ENCODE measurements around the gene DIPK1C. TPM values are rescaled to one million over a fixed set of nuclear protein-coding genes. Genes with fewer than 3 reads are reported as not detected.
"Not testable (repeated sequence)": the region's sequence is repeated elsewhere in the genome, so short reads cannot be mapped to it uniquely, and the experiment has no call there.

The DIPK1C gene
- under 1 TPM; 0.25 to 0.56 (median 0.36) TPM for polyA plus RNA-seq (ENCODE audit: insufficient read length in 4 of 4)

DNA sequence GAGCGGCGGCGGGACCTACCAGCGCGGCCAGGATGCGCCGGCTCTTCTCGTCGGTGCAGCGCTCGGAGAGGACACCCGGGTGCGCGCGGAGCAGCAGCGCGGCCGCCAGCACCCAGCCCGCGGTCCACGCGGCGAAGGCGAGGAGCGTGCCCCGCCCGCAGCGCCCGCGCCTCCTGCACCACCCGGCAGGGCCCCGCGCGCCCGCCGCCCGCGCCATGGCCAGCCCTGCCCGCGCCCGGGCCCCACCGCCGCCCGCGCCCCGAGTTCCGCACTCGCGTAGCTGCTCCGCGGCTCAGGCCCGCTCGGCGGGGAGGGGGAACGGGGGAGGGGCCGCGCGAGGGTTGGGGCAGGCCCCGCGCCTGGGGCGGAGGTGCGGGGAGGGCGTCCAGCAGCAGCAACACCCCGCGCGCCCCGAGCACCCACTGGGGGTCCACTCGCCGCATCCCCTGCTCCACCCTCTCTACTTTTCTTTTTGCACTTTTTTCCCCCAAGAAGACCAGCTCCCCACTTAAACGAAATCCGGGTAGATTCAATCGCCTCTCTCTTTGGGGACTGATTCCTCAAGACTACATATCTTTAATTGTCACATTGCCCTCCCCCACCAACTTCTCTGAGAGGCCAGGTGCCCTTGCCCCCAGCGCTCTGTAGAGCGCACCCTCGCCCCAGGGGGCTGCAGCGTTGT is at the start of gene DIPK1C:
Gene DIPK1C, minus strand, starts transcription at position 266 of the 682 bp plus-strand sequence. Its CDS starts 49 bp downstream, at position 217.
- no peak for DNase-seq (ENCODE audit: low read depth in 4 of 4, low spot score in 3 of 4)

DNA sequence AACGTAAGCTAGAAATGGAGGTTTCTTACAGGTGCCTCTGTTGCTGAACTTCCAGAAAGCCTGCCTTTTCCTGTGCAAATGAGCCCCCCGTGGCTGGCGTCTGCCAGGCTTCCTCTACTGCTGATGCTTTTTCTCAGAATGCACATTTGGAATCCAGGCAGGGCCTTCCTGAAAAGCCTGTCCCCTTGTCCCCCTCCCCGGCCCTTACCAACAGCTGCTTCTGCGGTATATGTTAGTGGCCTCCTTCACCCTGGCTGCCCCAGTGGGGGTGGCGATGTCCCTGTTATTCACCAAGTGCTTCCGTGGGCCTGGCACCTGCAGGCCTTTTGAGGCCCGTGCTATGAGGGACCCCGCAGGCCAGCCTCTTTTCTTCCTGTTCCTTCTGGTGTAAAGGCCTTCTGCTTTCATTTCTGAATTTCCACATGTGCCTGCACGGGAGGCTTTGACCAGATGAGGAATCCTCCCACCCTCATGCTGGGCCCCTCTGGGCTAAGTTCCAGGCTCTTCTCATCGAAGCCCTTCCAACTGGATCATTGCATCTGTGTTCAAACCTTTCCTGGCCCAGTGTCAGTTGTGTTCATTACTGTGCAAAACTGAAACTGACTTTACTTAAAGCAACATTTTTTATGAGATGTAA is 49.5 kb upstream of the DIPK1C start:
- no peak for DNase-seq (ENCODE audit: low read depth in 4 of 4, low spot score in 3 of 4)

DNA sequence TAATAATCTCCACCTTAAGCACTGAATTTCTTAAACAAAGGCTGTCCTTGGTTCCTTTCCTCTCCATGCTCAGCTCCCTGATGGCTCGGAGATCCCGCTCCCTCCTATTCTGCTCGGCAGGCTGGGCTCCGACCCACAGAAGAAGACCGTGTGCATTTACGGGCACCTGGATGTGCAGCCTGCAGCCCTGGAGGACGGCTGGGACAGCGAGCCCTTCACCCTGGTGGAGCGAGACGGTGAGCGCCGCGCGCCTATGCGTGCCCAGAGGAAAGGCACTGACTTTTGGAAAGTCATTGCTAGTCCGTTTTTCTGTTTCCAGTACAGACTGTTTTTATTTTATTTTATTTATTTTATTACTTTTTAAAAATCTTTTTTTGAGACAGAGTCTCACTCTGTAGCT is 48.7 kb upstream of the DIPK1C start:
- no peak for DNase-seq (ENCODE audit: low read depth in 4 of 4, low spot score in 3 of 4)

DNA sequence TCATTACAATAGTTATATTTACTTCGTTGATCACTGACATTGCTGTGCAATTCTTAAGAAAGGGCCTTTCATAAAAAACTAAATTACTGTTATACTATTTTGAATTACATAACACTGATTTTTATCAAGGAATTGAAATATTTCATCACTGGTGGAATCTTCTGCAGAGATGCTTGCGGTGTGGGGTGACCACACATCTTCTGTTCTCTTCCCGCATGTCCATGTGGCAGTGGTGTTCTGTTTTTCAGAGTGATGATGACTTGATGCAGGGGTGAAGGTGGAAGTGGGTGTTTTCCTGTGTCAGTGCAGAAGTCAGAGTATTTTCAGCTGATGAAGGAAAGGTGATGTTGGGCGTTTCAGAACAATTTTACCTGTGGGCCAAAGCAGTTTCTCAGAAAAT is 46.0 kb upstream of the DIPK1C start:
- no peak for DNase-seq (ENCODE audit: low read depth in 4 of 4, low spot score in 3 of 4)

DNA sequence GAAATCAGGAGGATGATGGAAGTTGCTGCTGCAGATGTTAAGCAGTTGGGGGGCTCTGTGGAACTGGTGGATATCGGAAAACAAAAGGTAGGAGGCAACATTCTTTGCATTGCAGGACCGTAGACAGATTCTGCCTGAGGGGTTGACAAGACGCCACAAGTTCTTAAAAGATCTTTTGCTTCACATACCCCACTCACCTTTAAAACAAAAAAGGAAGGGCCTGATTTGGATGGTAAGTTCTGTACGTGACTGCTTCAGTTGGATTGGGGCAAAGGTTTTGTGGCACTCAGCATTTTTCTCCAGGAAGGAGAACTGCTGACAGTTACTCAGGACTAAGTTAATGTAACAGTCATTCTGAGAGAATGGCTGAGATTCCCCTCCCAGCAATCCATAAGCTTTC is 44.3 kb upstream of the DIPK1C start:
- DNase-seq (ENCODE audit: low read depth in 4 of 4, low spot score in 3 of 4), result no peak

DNA sequence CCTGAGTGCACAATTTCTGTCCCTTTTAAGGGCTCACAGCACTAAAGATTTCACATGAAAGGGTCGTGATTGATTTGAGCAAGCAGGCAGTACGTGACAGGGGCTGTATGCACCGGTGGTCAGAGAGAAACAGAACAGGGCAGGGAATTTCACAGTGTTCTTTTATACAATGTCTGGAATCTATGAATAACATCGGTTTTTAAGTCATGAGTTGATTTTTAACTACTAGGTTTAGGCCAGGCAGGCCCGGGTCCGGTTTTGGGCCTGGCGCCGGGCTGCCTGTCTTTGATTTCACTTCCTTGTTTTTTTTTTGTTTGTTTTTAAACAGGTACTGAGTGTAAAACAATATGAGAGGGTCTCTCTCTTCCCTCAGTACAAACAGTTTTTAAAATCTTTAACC is 43.7 kb upstream of the DIPK1C start:
- DNase-seq (ENCODE audit: low read depth in 4 of 4, low spot score in 3 of 4), result not testable (repeated sequence)

DNA sequence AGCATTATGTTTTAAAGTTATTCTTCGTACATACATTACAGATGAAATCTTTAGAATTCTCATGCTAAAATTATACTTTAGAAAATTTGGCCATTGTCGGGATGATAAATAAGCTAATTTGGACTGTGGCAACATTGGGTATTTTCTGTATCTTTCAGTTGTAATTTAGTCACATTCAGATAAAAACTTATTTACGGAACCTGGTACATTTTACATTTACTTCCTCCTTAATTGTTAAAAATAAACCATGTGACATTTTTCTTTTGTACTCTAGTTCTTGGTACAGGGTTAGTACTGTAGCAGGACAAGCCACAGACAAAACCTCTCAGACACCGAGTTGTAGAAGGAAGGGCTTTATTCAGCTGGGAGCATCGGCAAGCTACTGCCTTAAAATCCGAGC is 43.3 kb upstream of the DIPK1C start:
- no peak for DNase-seq (ENCODE audit: low read depth in 4 of 4, low spot score in 3 of 4)

DNA sequence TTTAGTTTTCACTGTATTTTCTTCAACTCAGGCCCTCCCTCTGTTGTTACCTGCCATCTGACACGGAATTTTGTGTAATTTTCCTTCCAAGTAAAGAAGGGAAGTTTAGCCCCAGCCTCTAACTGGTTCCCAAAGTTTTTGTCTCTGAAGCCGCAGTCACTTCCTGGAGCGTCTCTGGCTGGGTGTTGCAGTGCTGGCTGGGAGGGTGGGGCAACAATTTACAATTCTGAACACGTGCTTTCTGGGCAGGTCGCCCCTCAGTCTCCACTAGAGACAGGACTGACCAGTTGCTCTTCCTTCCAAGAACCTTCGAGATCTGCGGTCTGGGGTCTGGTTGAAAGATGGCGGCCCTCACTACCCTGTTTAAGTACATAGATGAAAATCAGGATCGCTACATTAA is 42.5 kb upstream of the DIPK1C start:
- DNase-seq (ENCODE audit: low read depth in 4 of 4, low spot score in 3 of 4), result no peak

DNA sequence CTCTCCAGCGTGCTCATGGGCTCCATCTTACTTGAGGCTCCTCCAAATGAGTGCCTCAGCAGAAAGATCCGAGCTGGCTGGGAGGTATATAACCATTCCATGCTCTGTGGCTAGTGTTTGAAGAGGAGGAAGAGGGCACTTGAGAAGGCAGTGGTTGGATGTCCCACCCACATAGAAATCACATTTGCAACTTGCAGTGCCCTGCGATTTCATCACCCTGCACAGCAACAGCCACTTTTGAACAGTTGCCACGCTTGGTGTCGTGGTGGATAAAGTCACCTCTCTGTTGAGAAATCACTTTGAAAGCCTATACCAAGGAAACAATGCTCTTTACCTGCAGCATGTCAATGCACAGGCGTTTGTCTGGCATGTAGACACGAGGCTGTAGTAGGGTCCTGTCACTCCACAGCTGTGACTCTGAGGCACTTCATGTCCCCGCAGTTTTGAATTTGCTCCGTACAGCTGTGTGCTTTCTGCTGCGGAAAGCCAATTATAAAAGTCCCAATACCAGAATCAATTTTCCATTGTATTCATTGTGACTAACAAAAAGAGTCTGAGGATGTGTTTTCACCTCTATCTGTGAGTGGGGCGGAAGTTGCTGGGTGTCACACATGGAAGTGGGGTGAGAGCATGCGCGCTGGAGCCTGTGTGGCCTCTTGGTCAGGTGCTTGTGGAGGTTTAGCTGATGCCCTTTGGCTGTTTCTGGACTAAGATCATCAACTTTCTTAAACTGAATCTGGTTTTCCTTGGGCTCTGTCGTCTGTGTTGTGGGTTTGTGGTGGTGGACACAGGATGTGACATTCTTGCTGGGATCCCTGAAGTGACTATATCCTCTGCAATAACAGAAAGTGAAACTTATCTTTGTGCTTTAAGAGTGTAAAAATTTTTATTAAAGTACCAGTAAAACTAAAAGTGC is 41.9 kb upstream of the DIPK1C start:
- DNase-seq (ENCODE audit: low read depth in 4 of 4, low spot score in 3 of 4), result no peak

DNA sequence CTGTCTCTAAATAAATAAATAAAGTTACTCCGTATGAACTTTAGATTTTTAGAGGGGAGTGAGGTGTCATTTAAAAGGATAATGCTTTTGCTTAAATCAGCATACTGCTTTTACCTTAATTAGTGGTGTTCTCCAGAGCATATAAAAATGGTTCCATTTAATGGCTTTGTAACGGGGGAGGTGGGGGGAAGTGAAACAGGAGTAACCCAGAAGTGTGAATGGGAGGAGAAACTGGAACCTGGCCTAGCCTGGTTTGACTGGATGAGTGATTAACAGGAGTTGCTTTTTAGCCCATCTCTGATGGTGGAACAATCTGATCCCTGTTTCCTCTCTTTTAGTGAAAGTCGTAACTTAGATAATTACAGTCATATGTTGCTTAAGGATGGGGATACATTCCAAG is 40.7 kb upstream of the DIPK1C start:
- DNase-seq (ENCODE audit: low read depth in 4 of 4, low spot score in 3 of 4), result peak in 1 of 4 donors; percentile 33

DNA sequence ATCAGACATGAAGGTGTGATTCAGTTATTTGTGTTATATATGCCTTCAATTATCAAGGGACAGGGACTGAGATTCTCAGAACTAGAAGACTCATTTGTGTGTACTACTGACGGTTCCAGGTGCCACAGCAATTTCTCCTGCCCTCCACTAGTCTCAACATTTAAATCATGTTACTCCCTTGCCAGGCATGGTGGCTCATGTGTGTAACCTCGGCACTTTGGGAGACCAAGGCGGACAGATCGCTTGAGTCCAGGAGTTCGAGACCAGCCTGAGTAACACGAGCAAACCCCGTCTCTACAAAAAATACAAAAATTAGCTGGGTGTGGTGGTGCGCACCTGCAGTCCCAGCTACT is 40.2 kb upstream of the DIPK1C start:
- DNase-seq (ENCODE audit: low read depth in 4 of 4, low spot score in 3 of 4), result no peak

DNA sequence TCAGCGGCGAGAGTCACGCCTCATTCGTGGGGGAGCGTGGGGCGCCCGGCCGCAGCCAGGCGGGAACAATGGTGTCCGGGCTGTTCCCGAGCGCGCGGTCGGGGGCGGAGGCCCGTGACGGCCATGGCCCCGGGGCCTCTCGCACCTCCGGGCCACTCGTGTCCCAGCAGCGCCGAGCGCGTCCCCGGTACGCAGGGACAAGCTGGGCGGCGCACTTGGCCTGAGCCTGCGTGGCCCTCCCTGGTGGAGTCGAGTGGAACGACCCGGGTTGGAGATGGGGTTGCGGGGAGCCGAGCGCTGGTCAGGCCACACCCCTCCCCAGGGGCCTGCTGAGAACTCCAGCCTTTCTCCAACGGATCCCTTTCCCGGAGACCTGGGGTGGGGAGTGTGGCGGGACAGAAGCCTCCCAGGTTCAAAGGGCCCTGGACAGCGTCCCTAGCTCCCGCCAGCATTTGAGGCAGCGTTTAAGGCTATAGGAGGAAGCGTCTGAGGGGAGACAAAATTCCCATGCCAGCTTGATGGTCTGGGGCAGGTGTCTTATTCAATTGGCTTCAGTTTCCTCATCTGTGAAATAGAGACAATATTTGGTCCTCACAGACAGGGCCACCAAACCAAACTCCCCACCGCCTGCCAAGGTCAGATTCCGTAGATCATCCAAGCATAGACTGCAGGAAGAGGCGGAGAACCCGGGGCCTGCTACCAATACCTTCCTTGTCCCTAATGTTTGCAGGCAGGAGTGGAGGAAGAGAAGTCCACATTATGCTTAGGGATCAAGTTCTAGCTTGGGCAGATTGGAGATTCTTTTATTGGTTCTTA is 39.6 kb upstream of the DIPK1C start:
- no peak for DNase-seq (ENCODE audit: low read depth in 4 of 4, low spot score in 3 of 4)

DNA sequence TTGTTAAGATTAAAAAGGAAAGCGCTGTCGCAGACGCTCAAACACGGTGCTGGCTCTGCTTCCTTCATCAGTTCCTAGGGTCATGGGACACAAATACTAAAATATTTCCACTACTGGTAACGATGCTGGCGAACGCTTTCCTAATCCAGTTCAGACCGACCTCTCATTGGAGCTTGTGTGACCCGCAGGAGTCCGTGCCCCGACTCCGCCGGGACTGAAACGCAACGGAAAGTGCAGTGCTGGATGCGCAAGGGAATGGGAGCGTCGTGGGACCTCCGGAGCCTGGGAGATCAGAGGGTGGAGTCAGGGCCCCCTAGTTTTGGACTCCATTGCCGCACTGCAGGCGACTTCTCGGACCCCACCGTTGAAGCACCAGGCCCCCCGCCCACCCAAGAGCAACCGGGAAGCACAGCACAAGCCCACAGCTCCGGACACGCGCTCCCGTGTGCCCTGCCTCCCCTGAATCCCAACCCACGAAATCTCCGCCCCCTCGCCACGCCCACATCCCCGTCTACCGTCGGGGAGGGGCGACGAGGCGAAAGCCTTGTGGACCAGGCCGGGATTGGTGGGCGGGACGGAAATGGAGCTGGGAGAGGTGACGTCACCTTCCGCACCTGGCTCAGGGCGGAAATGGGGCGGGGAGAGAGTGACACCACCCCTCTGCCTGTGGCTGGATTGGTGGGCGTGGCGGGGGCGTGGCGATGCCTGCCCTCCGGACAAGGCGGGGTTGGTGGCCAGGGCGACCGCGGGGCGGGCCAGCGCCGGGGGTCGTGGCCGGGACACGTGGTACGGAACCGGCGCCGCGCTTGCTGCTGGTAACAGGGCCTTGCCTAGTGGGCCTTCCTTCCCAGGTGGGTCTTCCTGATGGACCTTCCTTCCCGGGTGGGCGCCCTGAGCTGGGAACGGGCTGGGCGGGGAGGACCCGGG is 38.7 kb upstream of the DIPK1C start, which contains the start of gene CNDP2:
Gene CNDP2, plus strand, starts transcription at position 783 of the 927 bp plus-strand sequence. CDS start 3,611 bp downstream, outside the sequence.
- DNase-seq (ENCODE audit: low read depth in 4 of 4, low spot score in 3 of 4), result peak; percentile 97 to 99 (median 98)

DNA sequence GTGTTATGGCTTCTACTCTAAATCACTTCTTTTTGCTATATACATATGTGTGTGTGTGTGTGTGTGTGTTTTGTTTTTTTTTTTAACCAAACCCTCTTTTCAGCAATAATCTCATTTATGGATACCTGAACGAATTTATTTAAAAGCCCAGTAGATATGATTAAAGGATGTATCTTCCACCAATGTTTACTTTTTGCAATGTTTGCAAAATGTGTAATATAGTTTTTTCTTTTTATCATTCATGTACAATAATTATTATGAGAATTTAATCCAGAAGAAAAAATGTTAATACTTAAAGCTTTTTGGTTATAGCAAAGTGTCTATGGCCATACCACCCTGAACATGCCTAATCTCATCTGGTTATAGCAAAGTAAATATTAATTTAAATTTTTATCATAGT is 37.4 kb upstream of the DIPK1C start:
- no peak for DNase-seq (ENCODE audit: low read depth in 4 of 4, low spot score in 3 of 4)

DNA sequence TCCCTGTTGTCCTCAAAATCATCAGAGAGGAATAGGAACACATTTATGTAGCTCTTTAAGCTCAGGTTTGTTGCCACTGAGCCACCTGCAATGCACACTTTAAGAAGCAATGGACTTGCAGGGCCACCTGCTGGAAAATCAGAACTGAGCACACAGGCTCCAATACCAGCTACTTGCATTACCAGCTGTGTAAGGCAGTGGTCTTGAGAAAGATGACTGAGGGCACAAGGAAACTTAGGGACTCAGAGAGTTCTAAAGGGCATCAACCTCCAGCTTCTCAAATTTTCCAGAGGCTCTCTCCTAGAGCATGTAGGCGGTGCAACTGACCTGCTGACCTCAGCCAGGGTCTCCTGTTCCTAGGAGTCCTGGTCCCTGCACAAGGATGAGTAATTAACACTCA is 36.6 kb upstream of the DIPK1C start:
- DNase-seq (ENCODE audit: low read depth in 4 of 4, low spot score in 3 of 4), result no peak

DNA sequence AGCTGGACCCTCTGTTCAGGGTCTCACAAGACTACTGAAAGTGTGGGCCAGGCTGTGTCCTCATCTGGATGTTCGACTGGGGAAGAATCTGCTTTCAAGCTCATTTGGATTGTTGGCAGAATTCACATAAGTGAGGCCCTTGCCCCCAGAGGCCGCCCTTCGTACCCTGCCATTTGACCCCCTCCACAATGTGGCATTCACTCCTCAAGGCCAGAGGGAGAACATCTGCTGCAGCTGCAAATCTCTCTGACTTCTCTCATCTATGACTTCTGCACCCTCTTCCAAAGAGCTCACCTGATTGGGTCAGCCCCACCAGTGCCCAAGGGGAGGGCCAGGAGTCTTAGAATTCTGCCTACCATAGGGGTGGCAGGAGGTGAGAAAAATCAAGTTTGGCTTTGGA is 35.2 kb upstream of the DIPK1C start:
- DNase-seq (ENCODE audit: low read depth in 4 of 4, low spot score in 3 of 4), result no peak

DNA sequence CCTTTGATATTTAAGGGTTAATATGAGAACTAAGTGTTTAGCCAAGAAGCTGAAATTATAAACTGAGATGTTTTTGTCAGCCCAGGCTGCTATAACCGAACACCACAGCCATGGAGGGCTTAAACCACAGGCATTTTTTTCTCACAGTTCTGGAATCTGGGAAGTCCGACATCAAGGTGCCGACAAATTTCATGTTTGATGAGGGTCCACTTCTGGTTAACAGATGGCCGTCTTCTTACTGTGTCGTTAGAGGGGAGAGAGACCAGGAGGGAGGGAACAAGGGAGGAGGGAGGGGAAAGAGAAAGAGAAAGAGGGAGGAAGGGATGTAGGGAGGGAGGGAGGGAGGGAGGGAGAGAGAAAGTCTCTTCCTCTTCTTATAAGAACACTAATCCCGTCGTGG is 32.6 kb upstream of the DIPK1C start:
- no peak for DNase-seq (ENCODE audit: low read depth in 4 of 4, low spot score in 3 of 4)

DNA sequence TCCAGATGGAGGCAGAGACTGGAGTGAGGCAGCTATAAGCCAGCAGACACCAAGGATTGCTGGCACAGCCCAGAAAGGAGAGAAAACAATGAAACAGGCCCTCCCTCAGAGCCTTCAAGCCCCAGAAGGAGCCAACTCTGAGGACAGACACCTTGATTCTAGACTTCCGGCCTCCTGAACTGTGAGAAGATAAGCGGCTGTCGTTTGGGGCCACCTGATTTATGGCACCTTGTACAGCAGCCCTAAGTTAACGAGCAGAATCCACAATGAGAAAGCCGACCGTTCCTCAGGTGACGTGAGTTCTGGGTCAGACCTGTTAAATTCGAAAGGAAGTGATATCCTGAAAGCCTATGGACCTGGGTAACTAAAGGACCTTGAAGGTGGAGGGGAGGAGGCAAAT is 31.8 kb upstream of the DIPK1C start:
- DNase-seq (ENCODE audit: low read depth in 4 of 4, low spot score in 3 of 4), result no peak

DNA sequence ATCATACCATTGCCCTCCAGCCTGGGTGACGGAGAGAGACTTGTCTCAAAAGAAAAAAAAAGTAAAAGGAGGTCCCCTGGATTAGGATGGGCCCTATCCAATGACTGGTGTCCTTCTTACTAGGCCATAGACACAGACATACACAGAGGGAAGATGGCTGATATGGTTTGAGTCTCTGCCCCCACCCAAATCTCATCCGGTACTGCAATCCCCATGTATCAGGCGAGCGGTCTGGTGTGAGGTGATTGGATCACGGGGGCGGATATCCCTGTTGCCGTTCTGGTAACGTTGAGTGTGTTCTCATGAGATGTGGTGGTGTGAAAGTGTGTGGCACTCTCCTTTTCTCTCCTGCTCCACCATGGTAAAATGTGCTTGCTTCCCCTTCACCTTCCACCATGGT is 31.2 kb upstream of the DIPK1C start:
- DNase-seq (ENCODE audit: low read depth in 4 of 4, low spot score in 3 of 4), result no peak
